RWPE1 (cell line): ENCODE results near the gene PCDHGA2.

Experiments
- CTCF ChIA-PET: fragments of 350-600 bp; sonication (Branson Sonifier 250); formaldehyde crosslinking; extraction: SDS; loops from one replicate; lab custom pipeline; 2021; lab: Yijun Ruan, JAX
- POLR2A ChIA-PET: fragments of 400-600 bp; formaldehyde crosslinking; extraction: SDS; loops from one replicate; lab custom pipeline; 2020; ENCODE audit warnings: antibody characterized with exemption; ENCODE audit not compliant: low non-redundant PET; lab: Yijun Ruan, JAX
- DNase-seq: peaks from one replicate; pipeline ENCODE4 v3.0.0; 2012; ENCODE audit warnings: low spot score
- H3K27ac ChIP-seq: fragments of 450-650 bp; 2 replicates; pipeline ENCODE4 v1.5.1; 2017
- CTCF ChIP-seq: fragments of 450-650 bp; conservative IDR thresholded peaks from 2 replicates; pipeline ENCODE4 v1.5.1; 2017; ENCODE audit warnings: low read depth, mild to moderate bottlenecking

Gene PCDHGA2

GRCh38 chr5:141319699-141320098 lies 18.9 kb upstream of the PCDHGA2 start:
- no peak for DNase-seq
- ChIA-PET POLR2A (no interaction called here), CTCF (interaction anchor here (0.6 to 2.1 kb wide), 13 partner anchors 10 to 238 kb away, joined by 3 to 8 read pairs (median 3); partner anchors contain the start of genes PCDHB14, PCDHB15, PCDHB9 and PCDHGA3)
- no peak for TF ChIP-seq CTCF
- no peak overlapping the region for H3K27ac ChIP-seq

DNA sequence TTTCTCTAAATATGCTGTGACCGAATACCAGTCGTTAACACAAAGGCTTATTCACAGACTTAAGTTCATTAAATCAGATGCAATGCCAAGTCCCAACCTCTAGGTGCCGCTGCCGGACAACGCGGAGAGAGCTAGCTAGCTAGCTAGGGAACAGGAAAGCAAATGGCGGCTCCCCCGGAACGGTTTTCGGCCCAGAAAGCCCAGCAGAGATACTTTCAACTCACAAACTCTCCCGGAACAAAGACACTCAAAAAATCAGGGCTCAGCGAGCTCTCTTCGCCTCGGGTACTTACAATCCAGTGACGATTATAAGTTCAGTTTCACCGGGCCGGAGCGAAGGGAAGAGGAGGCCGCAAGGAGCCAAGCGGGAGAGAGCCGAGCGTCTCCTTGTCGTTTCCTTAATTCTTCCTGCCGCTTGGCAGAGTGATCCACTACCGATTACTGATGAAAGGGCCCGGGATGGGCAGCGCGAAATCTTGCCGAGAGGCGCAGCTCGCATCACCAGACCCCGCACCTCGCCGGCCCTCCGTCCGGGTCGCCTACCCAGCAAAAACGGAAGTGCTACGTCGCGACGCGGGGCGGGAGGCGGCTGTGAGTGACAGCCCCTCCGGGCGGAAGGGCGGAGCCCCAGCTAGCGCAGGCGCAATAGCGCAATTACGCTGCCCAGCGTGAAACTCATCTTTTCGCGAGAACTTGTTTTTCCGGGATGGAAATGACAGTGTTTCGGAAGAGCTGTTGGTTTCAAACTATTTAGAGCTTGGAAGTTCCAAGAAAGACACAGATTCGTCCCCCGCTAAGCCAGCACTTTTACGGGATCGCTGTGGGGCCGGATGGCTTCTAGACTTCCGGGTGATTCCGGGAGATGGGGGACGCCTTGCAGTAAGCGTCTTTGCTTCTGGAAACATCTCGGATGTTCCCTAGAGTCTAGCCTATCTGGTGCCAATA lies 18.1 kb upstream of the PCDHGA2 start, which contains the start of gene TAF7:
Gene TAF7, minus strand, starts transcription at position 560 of the 945 bp plus-strand sequence. CDS start 740 bp downstream, outside the sequence.
- H3K27ac ChIP-seq = peak within 1 kb of the TSS; percentile 96
- ChIA-PET CTCF (interaction anchor here (0.5 to 2.1 kb wide), 16 partner anchors 8 to 1223 kb away, joined by 3 to 8 read pairs (median 3); partner anchors contain the start of genes PCDHB14, PCDHB15, PCDHB16 and PCDHB9), POLR2A (interaction anchor here (0.5 to 1.4 kb wide), 3 partner anchors 10 to 60 kb away, joined by 3 to 8 read pairs (median 3); partner anchors contain the start of gene PCDHGA1)

GRCh38 chr5:141322261-141322660 lies 16.3 kb upstream of the PCDHGA2 start:
- no peak for TF ChIP-seq CTCF
- no peak overlapping the region for H3K27ac ChIP-seq
- ChIA-PET POLR2A (no interaction called here), CTCF (interaction anchor here (0.6 kb wide), 1 partner anchor 242 kb away, joined by 3 read pairs; no protein-coding TSS in a partner anchor)
- DNase-seq = no peak

More for the DNA sequence above, 18.1 kb upstream of the PCDHGA2 start, which contains the start of gene TAF7:
- TF ChIP-seq CTCF = peak; percentile 96
- peak; percentile 98 for DNase-seq

- CTCF ChIA-PET = interaction anchor here (0.6 to 0.7 kb wide), 7 partner anchors 18 to 234 kb away, joined by 3 to 6 read pairs (median 4); partner anchors contain the start of gene PCDHGA7
- POLR2A ChIA-PET = no interaction called here
- peak; percentile 46 for DNase-seq
- no peak overlapping the region for H3K27ac ChIP-seq
- peak; percentile 38 for TF ChIP-seq CTCF
Measured at GRCh38 chr5:141326088-141326854, 12.3 kb upstream of the PCDHGA2 start.

- TF ChIP-seq CTCF = no peak
- DNase-seq = no peak
- ChIA-PET CTCF (interaction anchor here (0.6 to 1.9 kb wide), 7 partner anchors 8 to 451 kb away, joined by 3 to 7 read pairs (median 4); partner anchors contain the start of genes PCDHB11, PCDHGA2, PCDHGA3 and PCDHGB2), POLR2A (no interaction called here)
- no peak overlapping the region for H3K27ac ChIP-seq
Measured at GRCh38 chr5:141328231-141328630, 10.3 kb upstream of the PCDHGA2 start.
